Right cardiac atrium (tissue), 5 donors: ENCODE data around the gene CPEB4. TPM values are rescaled to one million over a fixed set of nuclear protein-coding genes. Genes with fewer than 3 reads are reported as not detected.

Experiments
- ATAC-seq, 2 donors: fragments of 200-7000 bp; cut with Tn5 transposase; one replicate each; pipeline versions ENCODE4 v1.8.0 to v1.9.1; 2020; ENCODE audit warnings: moderate library complexity in 2 of 2, mild to moderate bottlenecking in 1 of 2
- DNase-seq, 3 donors: peaks; one replicate each; pipeline ENCODE4 v3.0.0-alpha.2; 2020
- H3K27ac ChIP-seq: one replicate; pipeline ENCODE4 v1.5.1; 2013; ENCODE audit warnings: mild to moderate bottlenecking, low read length, control low read depth, moderate library complexity
- H3K27me3 ChIP-seq: one replicate; pipeline ENCODE4 v1.6.1; 2013; ENCODE audit not compliant: control insufficient read depth, insufficient read depth
- H3K4me1 ChIP-seq: one replicate; pipeline ENCODE4 v1.6.1; 2013; ENCODE audit warnings: low read length; ENCODE audit not compliant: control insufficient read depth, insufficient read depth
- H3K4me3 ChIP-seq: one replicate; pipeline ENCODE4 v1.5.1; 2013; ENCODE audit warnings: low read length, control low read depth
- H3K9me3 ChIP-seq: one replicate; pipeline ENCODE4 v1.6.1; 2013; ENCODE audit warnings: low read length; ENCODE audit not compliant: control insufficient read depth
- WGBS: extraction: QIAGEN DNeasy Blood & Tissue Kit; methylation state at CpG from one replicate; pipeline ENCODE4 v1.1.7; 2013; 5-methylcytosine and 5-hydroxymethylcytosine counted together
- intact Hi-C, 4 donors: fragments of 100-400 bp; cut with DNase I; formaldehyde crosslinking; loops; one replicate each; pipeline versions ENCODE4 v1.11.0 to v1.14.0; 2022 to 2023
- polyA plus RNA-seq: library from polyadenylated mRNA; stranded (reverse); fragments of 200-250 nt; gene quantifications from one replicate; pipeline ENCODE4 v1.2.3, GENCODE V29; 2013
- total RNA-seq, 4 donors: library from RNA; stranded (reverse); fragmentation: NEBNext Ultra II Directional; extraction: Animal tissue kit (Norgen Biotek cat#: 25700); gene quantifications; one replicate each; pipeline ENCODE4 v1.2.1, GENCODE V29; 2021
- donor health status: healthy with polysubstance abuse.
- donor health status: DM: no; HTN: yes; CAD: no.
- donor health status: DM: no; HTN: no; CAD: no.
- donor health status: DM: no; HTN: yes; CAD: no; lungs with severe emphysema.
- donor health status: DM: yes; HTN: yes; CAD: no.

CPEB4 gene
- total and polyA plus RNA-seq, 5 donors = 23.9 to 152 (median 97.2) TPM

DNA sequence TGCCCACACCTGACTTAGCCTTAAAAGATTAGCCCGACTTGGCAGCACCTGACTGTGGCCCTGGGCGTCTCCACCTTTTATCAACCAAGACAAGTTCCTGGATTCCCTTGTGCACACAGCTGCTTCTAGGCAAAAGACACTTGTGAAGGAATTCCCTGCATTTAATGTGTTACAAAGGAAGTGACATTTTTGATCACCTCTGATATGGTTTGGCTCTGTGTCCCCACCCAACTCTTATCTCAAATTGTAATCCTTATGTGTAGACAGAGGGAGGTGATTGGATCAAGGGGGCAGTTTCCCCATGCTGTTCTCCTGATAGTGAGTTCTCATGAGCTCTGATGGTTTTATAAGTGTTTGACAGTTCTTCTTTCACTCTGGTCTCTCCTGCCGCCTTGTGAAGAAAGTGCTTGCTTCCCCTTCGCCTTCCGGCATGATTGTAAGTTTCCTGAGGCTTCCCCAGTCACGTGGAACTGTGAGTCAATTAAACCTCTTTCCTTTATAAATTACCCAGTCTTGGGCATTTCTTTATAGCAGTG, 2.6 kb upstream of the CPEB4 start:
- no peak for ATAC-seq
- H3K9me3 ChIP-seq = no peaks in the 10 kb centered on the region
- intact Hi-C loops = loop anchor here in 2 of 4 donors (5.0 to 10.0 kb wide), 4 partner anchors 87 to 271 kb away; partner anchors contain the start of gene BOD1 (in 1 of the 2)
- DNase-seq = no peak
- peaks cover 7% of the 10 kb centered on the region for H3K4me1 ChIP-seq
- H3K27ac ChIP-seq = peak overlapping the region; percentile 38
- 49% methylated on average over 6 of the region's 6 CpGs for WGBS
- H3K27me3 ChIP-seq = no peaks in the 10 kb centered on the region
- H3K4me3 ChIP-seq = no peak overlapping the region

DNA sequence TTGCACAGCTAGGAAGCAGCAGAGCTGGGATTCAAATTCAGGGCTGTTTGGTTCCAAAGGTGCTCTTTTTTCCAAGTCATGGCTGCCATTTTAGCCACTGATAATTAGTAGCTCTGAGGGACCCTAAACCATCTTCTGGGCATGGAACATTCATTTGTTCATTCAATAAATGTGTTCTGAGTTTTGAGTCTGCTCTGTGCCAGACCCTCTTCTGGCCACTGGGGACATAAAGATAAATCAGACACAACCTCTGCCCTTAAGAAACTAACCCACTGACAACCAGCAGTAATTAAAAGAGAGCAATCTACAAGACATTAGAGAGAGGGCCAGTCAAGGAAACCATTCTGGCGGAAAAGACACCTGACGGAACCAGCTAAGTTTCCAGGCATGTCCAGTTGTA, 2.0 kb upstream of the CPEB4 start:
- H3K9me3 ChIP-seq = no peaks in the 10 kb centered on the region
- no peaks in the 10 kb centered on the region for H3K27me3 ChIP-seq
- no peak overlapping the region for H3K4me3 ChIP-seq
- WGBS = 98% methylated on average over 2 of the region's 2 CpGs
- intact Hi-C loops = loop anchor here in 2 of 4 donors (5.0 to 10.0 kb wide), 4 partner anchors 86 to 271 kb away; partner anchors contain the start of gene BOD1 (in 1 of the 2)
- H3K4me1 ChIP-seq = peaks cover 7% of the 10 kb centered on the region
- ATAC-seq (no peak), DNase-seq (no peak)
- no peak overlapping the region for H3K27ac ChIP-seq

- peak; percentile 35 to 75 (median 63) for DNase-seq
- H3K27me3 ChIP-seq = no peaks in the 10 kb centered on the region
- peak in 1 of 2 donors; percentile 4 for ATAC-seq
- H3K9me3 ChIP-seq = no peaks in the 10 kb centered on the region
- peak overlapping the region; percentile 81 for H3K27ac ChIP-seq
- intact Hi-C loops = loop anchor here in 2 of 4 donors (5.0 to 10.0 kb wide), 4 partner anchors 84 to 274 kb away; partner anchors contain the start of gene BOD1 (in 1 of the 2)
- WGBS = under 1% methylated on average over 37 of the region's 37 CpGs
- peak overlapping the region; percentile 86 for H3K4me3 ChIP-seq
- peaks cover 7% of the 10 kb centered on the region for H3K4me1 ChIP-seq
Observed at GRCh38 chr5:173888473-173889131, 453 bp downstream of the CPEB4 start.

DNA sequence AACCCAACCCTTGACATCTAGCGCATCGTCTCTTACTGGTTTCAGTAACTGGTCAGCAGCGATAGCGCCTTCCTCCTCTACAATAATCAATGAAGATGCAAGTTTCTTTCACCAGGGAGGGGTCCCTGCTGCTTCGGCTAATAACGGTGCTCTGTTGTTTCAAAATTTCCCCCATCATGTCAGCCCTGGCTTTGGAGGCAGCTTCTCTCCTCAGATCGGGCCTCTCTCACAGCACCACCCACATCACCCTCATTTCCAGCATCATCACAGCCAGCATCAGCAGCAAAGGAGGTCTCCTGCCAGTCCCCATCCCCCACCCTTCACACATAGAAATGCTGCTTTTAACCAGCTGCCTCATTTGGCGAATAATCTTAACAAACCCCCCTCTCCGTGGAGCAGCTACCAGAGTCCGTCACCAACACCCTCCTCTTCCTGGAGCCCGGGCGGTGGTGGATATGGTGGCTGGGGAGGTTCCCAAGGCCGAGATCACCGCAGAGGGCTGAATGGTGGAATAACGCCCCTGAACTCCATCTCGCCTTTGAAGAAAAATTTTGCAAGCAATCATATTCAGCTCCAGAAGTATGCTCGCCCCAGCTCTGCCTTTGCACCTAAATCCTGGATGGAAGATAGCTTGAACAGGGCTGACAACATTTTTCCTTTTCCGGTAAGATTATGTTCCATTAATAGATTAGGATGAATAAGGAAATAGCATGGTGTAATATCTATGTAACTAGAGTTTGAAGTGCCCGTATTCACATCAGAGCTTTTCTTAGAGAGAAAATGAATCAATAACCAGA, 2.2 kb downstream of the CPEB4 start:
- Histone ChIP-seq H3K4me3 (peak overlapping the region; percentile 86), H3K4me1 (peaks cover 6% of the 10 kb centered on the region), H3K27me3 (no peaks in the 10 kb centered on the region), H3K27ac (peak overlapping the region; percentile 88), H3K9me3 (no peaks in the 10 kb centered on the region)
- intact Hi-C loops = loop anchor here (10.0 kb wide), 3 partner anchors 64 to 276 kb away; partner anchors contain the start of gene BOD1 (in 1 of the 4)
- ATAC-seq (peak in 1 of 2 donors; percentile 11), DNase-seq (peak; percentile 36 to 67 (median 59))
- 15% methylated on average over 19 of the region's 19 CpGs for WGBS

DNA sequence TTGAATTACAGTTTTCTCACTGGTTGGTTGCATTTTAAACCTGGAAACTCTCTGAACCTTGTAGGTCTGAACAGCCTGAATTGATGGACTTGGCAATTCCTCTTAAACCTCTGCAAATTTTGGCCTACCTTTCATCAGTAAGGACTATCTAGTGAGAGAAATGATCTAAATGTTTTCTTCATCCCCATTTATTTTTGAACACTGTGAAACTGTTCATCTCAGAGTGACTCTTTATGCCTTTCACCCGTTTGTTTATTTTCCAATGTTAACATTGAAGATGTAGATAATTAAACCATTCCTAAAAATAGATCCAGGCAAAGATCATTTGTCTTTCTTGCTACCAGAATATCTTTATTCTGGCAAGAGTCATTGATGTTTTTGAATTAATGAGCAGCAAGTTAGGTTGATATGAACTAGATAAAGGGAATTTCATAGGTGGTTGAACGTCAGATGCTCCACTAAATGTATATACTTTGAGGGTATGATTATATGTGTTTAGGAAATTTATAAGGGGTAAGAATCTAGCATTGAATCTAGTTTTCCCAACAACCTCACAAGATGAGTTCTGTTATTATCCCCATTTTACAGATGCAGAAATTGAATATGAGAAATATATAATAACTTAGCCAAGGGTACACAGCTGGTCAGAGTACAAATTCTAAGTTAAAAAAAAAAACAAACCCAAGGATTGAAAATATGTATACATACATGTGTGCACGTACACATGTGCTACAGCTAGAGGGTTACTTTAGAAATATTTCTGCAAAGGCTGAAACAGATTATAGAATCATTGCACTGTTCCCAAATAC, 3.4 kb downstream of the CPEB4 start:
- Histone ChIP-seq H3K9me3 (no peaks in the 10 kb centered on the region), H3K27ac (no peak overlapping the region), H3K27me3 (no peaks in the 10 kb centered on the region), H3K4me3 (peak overlapping the region; percentile 86), H3K4me1 (peaks cover 6% of the 10 kb centered on the region)
- WGBS = 46% methylated on average over 3 of the region's 3 CpGs
- DNase-seq (no peak), ATAC-seq (no peak)
- intact Hi-C loops = loop anchor here (10.0 kb wide), 3 partner anchors 63 to 277 kb away; partner anchors contain the start of gene BOD1 (in 1 of the 4)

GRCh38 chr5:173893192-173893561, 5.0 kb downstream of the CPEB4 start:
- ATAC-seq (no peak), DNase-seq (no peak)
- intact Hi-C loops = loop anchor here (10.0 kb wide), 3 partner anchors 62 to 278 kb away; partner anchors contain the start of gene BOD1 (in 1 of the 4)
- H3K4me1 ChIP-seq = peaks cover 6% of the 10 kb centered on the region
- H3K9me3 ChIP-seq = no peaks in the 10 kb centered on the region
- H3K27me3 ChIP-seq = no peaks in the 10 kb centered on the region
- no peak overlapping the region for H3K27ac ChIP-seq
- peak overlapping the region; percentile 86 for H3K4me3 ChIP-seq
- 77% methylated on average over 2 of the region's 2 CpGs for WGBS

GRCh38 chr5:173895401-173896165, 7.4 kb downstream of the CPEB4 start:
- ATAC-seq (no peak), DNase-seq (no peak)
- Histone ChIP-seq H3K4me1 (no peaks in the 10 kb centered on the region), H3K27ac (no peak overlapping the region), H3K9me3 (no peaks in the 10 kb centered on the region), H3K4me3 (peak overlapping the region; percentile 41), H3K27me3 (no peaks in the 10 kb centered on the region)
- intact Hi-C loops = loop anchor here (10.0 kb wide), 3 partner anchors 59 to 281 kb away; partner anchors contain the start of gene BOD1 (in 1 of the 4)
- 69% methylated on average over 5 of the region's 5 CpGs for WGBS

DNA sequence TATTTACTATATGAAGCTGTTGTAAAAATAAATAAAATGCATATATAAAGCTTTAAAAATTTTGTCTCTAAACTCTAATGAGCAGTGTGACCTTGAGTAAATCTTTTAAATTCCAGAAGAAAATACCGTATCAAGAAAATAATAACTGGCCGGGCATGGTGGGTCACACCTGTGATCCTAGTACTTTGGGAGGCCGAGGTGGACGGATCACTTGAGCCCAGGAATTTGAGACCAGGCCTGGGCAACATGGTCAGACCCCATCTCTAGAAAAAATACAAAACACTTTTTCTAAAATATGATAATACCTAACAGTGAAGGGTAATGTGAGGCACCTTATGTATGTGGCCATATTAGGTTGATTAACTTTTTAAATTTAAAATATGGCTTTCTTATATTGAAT, 8.5 kb downstream of the CPEB4 start:
- Histone ChIP-seq H3K27me3 (no peaks in the 10 kb centered on the region), H3K4me3 (no peak overlapping the region), H3K27ac (no peak overlapping the region), H3K9me3 (no peaks in the 10 kb centered on the region), H3K4me1 (peaks cover under 1% of the 10 kb centered on the region)
- DNase-seq (no peak), ATAC-seq (no peak)
- WGBS = 96% methylated on average over 4 of the region's 4 CpGs
- intact Hi-C loops = loop anchor here (10.0 kb wide), 3 partner anchors 58 to 282 kb away; partner anchors contain the start of gene BOD1 (in 1 of the 4)

DNA sequence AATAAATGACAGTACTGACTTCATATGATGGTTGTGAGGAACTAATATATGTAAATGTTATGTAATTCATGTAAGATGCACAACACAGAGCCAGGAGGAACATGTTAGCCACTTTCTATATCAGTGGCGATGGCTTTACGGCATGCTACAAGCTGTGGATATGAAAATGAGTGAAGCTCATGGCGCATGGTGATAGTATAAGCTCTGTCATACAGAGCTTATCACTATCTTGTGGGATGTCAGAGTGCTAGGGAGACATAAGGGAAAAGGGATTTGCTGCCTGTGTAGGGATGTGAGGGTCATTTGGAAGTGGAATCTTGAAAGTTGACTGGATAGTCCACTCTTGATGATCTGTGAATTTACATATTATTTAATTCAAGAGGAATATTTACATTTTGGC, 13.6 kb downstream of the CPEB4 start:
- Histone ChIP-seq H3K27ac (peak overlapping the region; percentile 45), H3K9me3 (no peaks in the 10 kb centered on the region), H3K4me3 (no peak overlapping the region), H3K4me1 (peaks cover 2% of the 10 kb centered on the region), H3K27me3 (no peaks in the 10 kb centered on the region)
- peak; percentile 44 to 52 for ATAC-seq
- 75% methylated on average over 3 of the region's 3 CpGs for WGBS
- DNase-seq = no peak
- intact Hi-C loops = no loop called here

GRCh38 chr5:173902334-173902733, 14.2 kb downstream of the CPEB4 start:
- no peaks in the 10 kb centered on the region for H3K9me3 ChIP-seq
- H3K27ac ChIP-seq = no peak overlapping the region
- intact Hi-C loops = no loop called here
- 88% methylated on average over 1 of the region's 1 CpG for WGBS
- no peaks in the 10 kb centered on the region for H3K27me3 ChIP-seq
- H3K4me3 ChIP-seq = no peak overlapping the region
- H3K4me1 ChIP-seq = peaks cover 2% of the 10 kb centered on the region
- ATAC-seq (peak in 1 of 2 donors; percentile 33), DNase-seq (no peak)
